ENCODE data around the gene FAM135A. TPM values are rescaled to one million over a fixed set of nuclear protein-coding genes. Genes with fewer than 3 reads are reported as not detected.

The FAM135A gene
- total and polyA plus RNA-seq, 2 experiments from 2014 or later: 35.2 to 68.7 TPM

- Histone ChIP-seq H3F3A (replicated peaks; ENCODE audit: low read depth) (no peaks in the 10 kb centered on the region), H3K36me3 (ENCODE audit: insufficient read depth) (no peaks in the 10 kb centered on the region), H3K9me2 (ENCODE audit: insufficient read depth) (no peaks in the 10 kb centered on the region), H3K4me2 (no peak overlapping the region), H2AFZ (no peak overlapping the region), H3K4me1 (ENCODE audit: insufficient read depth) (no peaks in the 10 kb centered on the region), H3K4me3 (no peak overlapping the region), H3K27me3 (ENCODE audit: insufficient read depth) (no peaks in the 10 kb centered on the region), H3K27ac (ENCODE audit: low read depth) (no peak overlapping the region), H3K79me2 (replicated peaks; ENCODE audit: insufficient read depth) (no peaks in the 10 kb centered on the region), H4K20me1 (replicated peaks; ENCODE audit: insufficient read depth) (no peaks in the 10 kb centered on the region)
- Mint-ChIP-seq H3K4me3 (no peak overlapping the region), H3K9me3 (no peaks in the 10 kb centered on the region; the same call in 2 of the 3 replicates), H3K27me3 (ENCODE audit: insufficient read depth, low read depth, poor library complexity) (peaks cover 2% of the 10 kb centered on the region), H3K4me1 (no peaks in the 10 kb centered on the region), H3K36me3 (ENCODE audit: low read depth) (peaks cover 11% of the 10 kb centered on the region), H3K27ac (no peak overlapping the region)
- no peak for TF ChIP-seq JUNB (IDR thresholded peaks at IDR 0.05; ENCODE audit: unreplicated experiment)
- TF ChIP-seq, protein P1, sequence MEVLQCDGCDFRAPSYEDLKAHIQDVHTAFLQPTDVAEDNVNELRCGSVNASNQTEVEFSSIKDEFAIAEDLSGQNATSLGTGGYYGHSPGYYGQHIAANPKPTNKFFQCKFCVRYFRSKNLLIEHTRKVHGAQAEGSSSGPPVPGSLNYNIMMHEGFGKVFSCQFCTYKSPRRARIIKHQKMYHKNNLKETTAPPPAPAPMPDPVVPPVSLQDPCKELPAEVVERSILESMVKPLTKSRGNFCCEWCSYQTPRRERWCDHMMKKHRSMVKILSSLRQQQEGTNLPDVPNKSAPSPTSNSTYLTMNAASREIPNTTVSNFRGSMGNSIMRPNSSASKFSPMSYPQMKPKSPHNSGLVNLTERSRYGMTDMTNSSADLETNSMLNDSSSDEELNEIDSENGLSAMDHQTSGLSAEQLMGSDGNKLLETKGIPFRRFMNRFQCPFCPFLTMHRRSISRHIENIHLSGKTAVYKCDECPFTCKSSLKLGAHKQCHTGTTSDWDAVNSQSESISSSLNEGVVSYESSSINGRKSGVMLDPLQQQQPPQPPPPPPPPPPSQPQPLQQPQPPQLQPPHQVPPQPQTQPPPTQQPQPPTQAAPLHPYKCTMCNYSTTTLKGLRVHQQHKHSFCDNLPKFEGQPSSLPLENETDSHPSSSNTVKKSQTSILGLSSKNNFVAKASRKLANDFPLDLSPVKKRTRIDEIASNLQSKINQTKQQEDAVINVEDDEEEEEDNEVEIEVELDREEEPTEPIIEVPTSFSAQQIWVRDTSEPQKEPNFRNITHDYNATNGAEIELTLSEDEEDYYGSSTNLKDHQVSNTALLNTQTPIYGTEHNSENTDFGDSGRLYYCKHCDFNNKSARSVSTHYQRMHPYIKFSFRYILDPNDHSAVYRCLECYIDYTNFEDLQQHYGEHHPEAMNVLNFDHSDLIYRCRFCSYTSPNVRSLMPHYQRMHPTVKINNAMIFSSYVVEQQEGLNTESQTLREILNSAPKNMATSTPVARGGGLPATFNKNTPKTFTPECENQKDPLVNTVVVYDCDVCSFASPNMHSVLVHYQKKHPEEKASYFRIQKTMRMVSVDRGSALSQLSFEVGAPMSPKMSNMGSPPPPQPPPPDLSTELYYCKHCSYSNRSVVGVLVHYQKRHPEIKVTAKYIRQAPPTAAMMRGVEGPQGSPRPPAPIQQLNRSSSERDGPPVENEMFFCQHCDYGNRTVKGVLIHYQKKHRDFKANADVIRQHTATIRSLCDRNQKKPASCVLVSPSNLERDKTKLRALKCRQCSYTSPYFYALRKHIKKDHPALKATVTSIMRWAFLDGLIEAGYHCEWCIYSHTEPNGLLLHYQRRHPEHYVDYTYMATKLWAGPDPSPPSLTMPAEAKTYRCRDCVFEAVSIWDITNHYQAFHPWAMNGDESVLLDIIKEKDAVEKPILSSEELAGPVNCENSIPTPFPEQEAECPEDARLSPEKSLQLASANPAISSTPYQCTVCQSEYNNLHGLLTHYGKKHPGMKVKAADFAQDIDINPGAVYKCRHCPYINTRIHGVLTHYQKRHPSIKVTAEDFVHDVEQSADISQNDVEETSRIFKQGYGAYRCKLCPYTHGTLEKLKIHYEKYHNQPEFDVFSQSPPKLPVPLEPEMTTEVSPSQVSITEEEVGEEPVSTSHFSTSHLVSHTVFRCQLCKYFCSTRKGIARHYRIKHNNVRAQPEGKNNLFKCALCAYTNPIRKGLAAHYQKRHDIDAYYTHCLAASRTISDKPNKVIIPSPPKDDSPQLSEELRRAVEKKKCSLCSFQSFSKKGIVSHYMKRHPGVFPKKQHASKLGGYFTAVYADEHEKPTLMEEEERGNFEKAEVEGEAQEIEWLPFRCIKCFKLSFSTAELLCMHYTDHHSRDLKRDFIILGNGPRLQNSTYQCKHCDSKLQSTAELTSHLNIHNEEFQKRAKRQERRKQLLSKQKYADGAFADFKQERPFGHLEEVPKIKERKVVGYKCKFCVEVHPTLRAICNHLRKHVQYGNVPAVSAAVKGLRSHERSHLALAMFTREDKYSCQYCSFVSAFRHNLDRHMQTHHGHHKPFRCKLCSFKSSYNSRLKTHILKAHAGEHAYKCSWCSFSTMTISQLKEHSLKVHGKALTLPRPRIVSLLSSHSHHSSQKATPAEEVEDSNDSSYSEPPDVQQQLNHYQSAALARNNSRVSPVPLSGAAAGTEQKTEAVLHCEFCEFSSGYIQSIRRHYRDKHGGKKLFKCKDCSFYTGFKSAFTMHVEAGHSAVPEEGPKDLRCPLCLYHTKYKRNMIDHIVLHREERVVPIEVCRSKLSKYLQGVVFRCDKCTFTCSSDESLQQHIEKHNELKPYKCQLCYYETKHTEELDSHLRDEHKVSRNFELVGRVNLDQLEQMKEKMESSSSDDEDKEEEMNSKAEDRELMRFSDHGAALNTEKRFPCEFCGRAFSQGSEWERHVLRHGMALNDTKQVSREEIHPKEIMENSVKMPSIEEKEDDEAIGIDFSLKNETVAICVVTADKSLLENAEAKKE (CRISPR knock-in tag; IDR thresholded peaks at IDR 0.05): no peak
- TF ChIP-seq NANOG (IDR thresholded peaks at IDR 0.05; ENCODE audit: borderline replicate concordance): no peak
- TF ChIP-seq, protein P2, sequence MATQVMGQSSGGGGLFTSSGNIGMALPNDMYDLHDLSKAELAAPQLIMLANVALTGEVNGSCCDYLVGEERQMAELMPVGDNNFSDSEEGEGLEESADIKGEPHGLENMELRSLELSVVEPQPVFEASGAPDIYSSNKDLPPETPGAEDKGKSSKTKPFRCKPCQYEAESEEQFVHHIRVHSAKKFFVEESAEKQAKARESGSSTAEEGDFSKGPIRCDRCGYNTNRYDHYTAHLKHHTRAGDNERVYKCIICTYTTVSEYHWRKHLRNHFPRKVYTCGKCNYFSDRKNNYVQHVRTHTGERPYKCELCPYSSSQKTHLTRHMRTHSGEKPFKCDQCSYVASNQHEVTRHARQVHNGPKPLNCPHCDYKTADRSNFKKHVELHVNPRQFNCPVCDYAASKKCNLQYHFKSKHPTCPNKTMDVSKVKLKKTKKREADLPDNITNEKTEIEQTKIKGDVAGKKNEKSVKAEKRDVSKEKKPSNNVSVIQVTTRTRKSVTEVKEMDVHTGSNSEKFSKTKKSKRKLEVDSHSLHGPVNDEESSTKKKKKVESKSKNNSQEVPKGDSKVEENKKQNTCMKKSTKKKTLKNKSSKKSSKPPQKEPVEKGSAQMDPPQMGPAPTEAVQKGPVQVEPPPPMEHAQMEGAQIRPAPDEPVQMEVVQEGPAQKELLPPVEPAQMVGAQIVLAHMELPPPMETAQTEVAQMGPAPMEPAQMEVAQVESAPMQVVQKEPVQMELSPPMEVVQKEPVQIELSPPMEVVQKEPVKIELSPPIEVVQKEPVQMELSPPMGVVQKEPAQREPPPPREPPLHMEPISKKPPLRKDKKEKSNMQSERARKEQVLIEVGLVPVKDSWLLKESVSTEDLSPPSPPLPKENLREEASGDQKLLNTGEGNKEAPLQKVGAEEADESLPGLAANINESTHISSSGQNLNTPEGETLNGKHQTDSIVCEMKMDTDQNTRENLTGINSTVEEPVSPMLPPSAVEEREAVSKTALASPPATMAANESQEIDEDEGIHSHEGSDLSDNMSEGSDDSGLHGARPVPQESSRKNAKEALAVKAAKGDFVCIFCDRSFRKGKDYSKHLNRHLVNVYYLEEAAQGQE (IDR thresholded peaks at IDR 0.05; ENCODE audit: unreplicated experiment): no peak
- TF ChIP-seq, protein P3, sequence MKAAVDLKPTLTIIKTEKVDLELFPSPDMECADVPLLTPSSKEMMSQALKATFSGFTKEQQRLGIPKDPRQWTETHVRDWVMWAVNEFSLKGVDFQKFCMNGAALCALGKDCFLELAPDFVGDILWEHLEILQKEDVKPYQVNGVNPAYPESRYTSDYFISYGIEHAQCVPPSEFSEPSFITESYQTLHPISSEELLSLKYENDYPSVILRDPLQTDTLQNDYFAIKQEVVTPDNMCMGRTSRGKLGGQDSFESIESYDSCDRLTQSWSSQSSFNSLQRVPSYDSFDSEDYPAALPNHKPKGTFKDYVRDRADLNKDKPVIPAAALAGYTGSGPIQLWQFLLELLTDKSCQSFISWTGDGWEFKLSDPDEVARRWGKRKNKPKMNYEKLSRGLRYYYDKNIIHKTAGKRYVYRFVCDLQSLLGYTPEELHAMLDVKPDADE (IDR thresholded peaks at IDR 0.05): no peak
- no peak for TF ChIP-seq STAT1 (IDR thresholded peaks at IDR 0.05; ENCODE audit: unreplicated experiment)
- no peak for TF ChIP-seq EZH2phosphoT487 (IDR thresholded peaks at IDR 0.05; ENCODE audit: unreplicated experiment)
- TF ChIP-seq ZNF331 (CRISPR knock-in tag; IDR thresholded peaks at IDR 0.05; ENCODE audit: low read depth): no peak
- no peak for TF ChIP-seq POLR2AphosphoS5 (IDR thresholded peaks at IDR 0.05; ENCODE audit: low read depth)
- DNase-seq (ENCODE audit: low spot score) (no peak), ATAC-seq (no peak)
Observed at GRCh38 chr6:70593118-70593486, 179.8 kb downstream of the FAM135A start.
